T-helper 2 cell treated with Interferon-gamma antibody and Interleukin-4, amounts not matched to agents 5 μg/mL and 100 μg/mL, for 36 hours (primary cell): ENCODE data around the gene MTUS2.
"Not testable (repeated sequence)": the region's sequence is repeated elsewhere in the genome, so short reads cannot be mapped to it uniquely, and the experiment has no call there.

Experiments used
- DNase-seq: peaks from one replicate; pipeline ENCODE4 v3.0.0; 2021; ENCODE audit warnings: low spot score
- H3K27ac Mint-ChIP-seq: one replicate; pipeline ENCODE4 v1.8.0; 2021; ENCODE audit warnings: mild to moderate bottlenecking, mixed read lengths
- H3K27me3 Mint-ChIP-seq: one replicate; pipeline ENCODE4 v1.8.0; 2021; ENCODE audit warnings: low read depth, mixed read lengths
- H3K36me3 Mint-ChIP-seq: one replicate; pipeline ENCODE4 v1.8.0; 2021; ENCODE audit warnings: low read depth, mixed read lengths
- H3K4me1 Mint-ChIP-seq: one replicate; pipeline ENCODE4 v1.8.0; 2021; ENCODE audit warnings: low read depth, mixed read lengths
- H3K4me3 Mint-ChIP-seq: one replicate; pipeline ENCODE4 v1.8.0; 2022; ENCODE audit warnings: mild to moderate bottlenecking, moderate library complexity, mixed read lengths
- H3K9me3 Mint-ChIP-seq: one replicate; pipeline ENCODE4 v1.8.0; 2021; ENCODE audit warnings: mixed read lengths

MTUS2 gene

DNA sequence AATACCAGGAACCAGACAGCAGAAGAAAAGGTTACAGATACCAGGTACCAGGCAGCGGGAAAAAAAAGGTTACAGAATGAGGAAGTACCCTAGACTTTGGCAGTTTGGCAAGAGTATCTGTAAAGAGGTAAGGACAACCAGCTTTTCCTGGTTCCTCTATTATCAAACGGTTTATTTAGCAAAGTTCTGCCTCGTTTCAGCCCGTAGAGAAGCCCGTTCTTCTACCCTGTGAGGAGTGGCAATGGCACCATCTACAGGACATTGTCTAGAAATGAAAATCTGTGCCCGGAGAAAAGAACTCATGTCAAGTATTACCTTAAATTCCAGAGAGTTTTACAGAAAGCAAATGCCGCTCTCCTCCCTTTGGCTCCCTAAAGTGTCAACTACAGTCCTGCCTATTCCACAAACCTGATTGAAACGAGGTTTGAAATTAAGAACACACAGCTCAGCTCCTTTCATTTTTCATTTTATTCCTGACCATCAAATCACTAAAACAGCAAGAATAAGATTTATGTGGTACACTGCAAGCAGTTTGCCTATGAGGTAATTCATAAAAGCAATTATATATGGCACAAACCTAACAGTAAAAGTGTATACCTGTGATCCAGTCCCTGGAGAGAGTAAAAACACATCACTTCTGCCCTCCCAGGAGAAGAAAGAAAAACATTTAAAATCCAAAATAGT, 549.1 kb downstream of the MTUS2 start:
- Mint-ChIP-seq H3K4me3 (no peak overlapping the region), H3K27me3 (no peaks in the 10 kb centered on the region), H3K4me1 (no peaks in the 10 kb centered on the region), H3K36me3 (no peaks in the 10 kb centered on the region), H3K9me3 (no peaks in the 10 kb centered on the region), H3K27ac (no peak overlapping the region)
- DNase-seq, result no peak

GRCh38 chr13:29379281-29379680, 559.1 kb downstream of the MTUS2 start:
- Mint-ChIP-seq H3K4me3 (no peak overlapping the region), H3K9me3 (peaks cover 10% of the 10 kb centered on the region), H3K27me3 (peaks cover 2% of the 10 kb centered on the region), H3K27ac (no peak overlapping the region), H3K4me1 (no peaks in the 10 kb centered on the region), H3K36me3 (no peaks in the 10 kb centered on the region)
- DNase-seq, result no peak

DNA sequence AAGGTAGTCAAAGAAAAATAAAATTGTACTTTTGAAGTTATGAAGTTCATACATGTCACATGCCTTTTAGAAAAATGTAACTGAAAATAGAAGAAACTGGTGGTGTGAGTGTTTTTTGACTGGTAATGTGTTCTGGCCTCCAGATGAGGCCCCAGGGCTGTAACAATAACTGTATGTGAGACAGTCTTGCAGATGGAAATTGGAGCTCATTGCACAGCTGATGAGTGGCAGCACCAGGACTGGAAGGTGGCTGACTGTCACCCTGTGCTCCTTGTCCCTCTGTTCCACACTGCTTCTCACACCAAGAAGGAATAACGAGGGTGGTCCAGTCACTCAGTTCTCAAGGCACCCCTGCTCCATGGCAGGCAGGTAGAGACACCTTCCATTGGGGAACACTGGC, 559.7 kb downstream of the MTUS2 start:
- Mint-ChIP-seq H3K9me3 (peaks cover 10% of the 10 kb centered on the region), H3K36me3 (no peaks in the 10 kb centered on the region), H3K27me3 (peaks cover 2% of the 10 kb centered on the region), H3K27ac (no peak overlapping the region), H3K4me3 (no peak overlapping the region), H3K4me1 (no peaks in the 10 kb centered on the region)
- no peak for DNase-seq

- Mint-ChIP-seq H3K27me3 (peaks cover under 1% of the 10 kb centered on the region), H3K4me1 (no peaks in the 10 kb centered on the region), H3K27ac (no peak overlapping the region), H3K4me3 (no peak overlapping the region), H3K9me3 (peaks cover 10% of the 10 kb centered on the region), H3K36me3 (no peaks in the 10 kb centered on the region)
- DNase-seq, result no peak
Measured at GRCh38 chr13:29382021-29382420, 561.9 kb downstream of the MTUS2 start.

DNA sequence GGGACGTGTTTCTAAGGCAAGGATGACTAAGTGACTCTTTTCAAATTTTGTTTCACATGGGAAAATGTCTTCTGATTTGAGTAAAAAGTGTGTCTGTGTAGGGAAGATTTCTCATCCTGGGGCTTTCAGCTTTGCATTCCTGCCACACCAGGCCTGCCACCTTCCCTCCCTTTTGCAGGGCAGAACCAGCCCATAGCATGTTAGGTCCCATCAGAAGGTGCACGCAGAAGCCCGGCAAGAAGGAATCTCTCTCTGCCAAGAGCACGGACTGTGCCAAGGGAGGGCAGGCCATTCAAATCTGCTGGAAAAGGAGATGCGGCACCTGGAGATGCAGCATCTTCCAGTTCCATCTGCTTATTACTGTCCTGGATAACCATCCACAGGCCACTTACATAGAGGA, 563.3 kb downstream of the MTUS2 start:
- Mint-ChIP-seq H3K4me1 (no peaks in the 10 kb centered on the region), H3K27ac (no peak overlapping the region), H3K27me3 (no peaks in the 10 kb centered on the region), H3K9me3 (peaks cover 10% of the 10 kb centered on the region), H3K4me3 (no peak overlapping the region), H3K36me3 (no peaks in the 10 kb centered on the region)
- DNase-seq, result no peak

GRCh38 chr13:29384466-29384865, 564.3 kb downstream of the MTUS2 start:
- no peak for DNase-seq
- Mint-ChIP-seq H3K4me3 (no peak overlapping the region), H3K36me3 (no peaks in the 10 kb centered on the region), H3K27me3 (no peaks in the 10 kb centered on the region), H3K4me1 (no peaks in the 10 kb centered on the region), H3K9me3 (peaks cover 2% of the 10 kb centered on the region), H3K27ac (no peak overlapping the region)

GRCh38 chr13:29384871-29385270, 564.7 kb downstream of the MTUS2 start:
- no peaks in the 10 kb centered on the region for H3K27me3 Mint-ChIP-seq
- no peak overlapping the region for H3K27ac Mint-ChIP-seq
- no peak overlapping the region for H3K4me3 Mint-ChIP-seq
- H3K4me1 Mint-ChIP-seq, result no peaks in the 10 kb centered on the region
- H3K36me3 Mint-ChIP-seq, result no peaks in the 10 kb centered on the region
- no peaks in the 10 kb centered on the region for H3K9me3 Mint-ChIP-seq
- no peak for DNase-seq

DNA sequence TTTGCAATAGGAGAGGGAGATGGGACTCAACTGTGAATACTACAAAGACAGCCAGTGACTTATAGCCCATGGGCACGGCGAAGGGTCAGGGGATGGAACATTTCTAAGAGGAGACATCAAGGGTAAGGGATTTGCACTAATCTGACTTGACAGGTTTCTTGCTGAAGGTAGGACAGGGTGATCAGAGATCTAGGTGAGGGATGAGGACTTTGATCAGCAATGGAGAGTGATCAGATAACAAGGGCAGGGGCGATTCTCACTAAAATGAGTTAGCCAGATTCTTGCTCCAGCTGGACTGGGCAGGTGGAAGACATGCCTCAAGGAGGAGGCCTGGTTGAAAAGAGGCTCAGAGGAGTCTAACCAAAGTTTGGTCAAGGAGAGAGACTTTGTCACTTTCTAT, 566.1 kb downstream of the MTUS2 start:
- no peaks in the 10 kb centered on the region for H3K9me3 Mint-ChIP-seq

GRCh38 chr13:29390598-29390997, 570.5 kb downstream of the MTUS2 start:
- not testable (repeated sequence) for H3K4me3 Mint-ChIP-seq, H3K9me3 Mint-ChIP-seq, H3K27me3 Mint-ChIP-seq, DNase-seq, H3K4me1 Mint-ChIP-seq, H3K36me3 Mint-ChIP-seq, H3K27ac Mint-ChIP-seq

More for the DNA sequence above, 566.1 kb downstream of the MTUS2 start:
- no peak for DNase-seq
- no peak overlapping the region for H3K27ac Mint-ChIP-seq
- no peak overlapping the region for H3K4me3 Mint-ChIP-seq
- H3K4me1 Mint-ChIP-seq, result no peaks in the 10 kb centered on the region
- H3K36me3 Mint-ChIP-seq, result no peaks in the 10 kb centered on the region
- no peaks in the 10 kb centered on the region for H3K27me3 Mint-ChIP-seq

- H3K4me1 Mint-ChIP-seq, result no peaks in the 10 kb centered on the region
Measured at GRCh38 chr13:29396446-29396845, 576.3 kb downstream of the MTUS2 start.

GRCh38 chr13:29397265-29397664, 577.1 kb downstream of the MTUS2 start:
- Mint-ChIP-seq H3K27me3 (no peaks in the 10 kb centered on the region), H3K36me3 (no peaks in the 10 kb centered on the region), H3K4me1 (no peaks in the 10 kb centered on the region), H3K4me3 (no peak overlapping the region), H3K9me3 (no peaks in the 10 kb centered on the region), H3K27ac (no peak overlapping the region)
- no peak for DNase-seq

More at GRCh38 chr13:29396446-29396845, 576.3 kb downstream of the MTUS2 start:
- H3K9me3 Mint-ChIP-seq, result no peaks in the 10 kb centered on the region
- DNase-seq, result no peak
- no peak overlapping the region for H3K4me3 Mint-ChIP-seq
- no peaks in the 10 kb centered on the region for H3K36me3 Mint-ChIP-seq
- no peak overlapping the region for H3K27ac Mint-ChIP-seq
- no peaks in the 10 kb centered on the region for H3K27me3 Mint-ChIP-seq

GRCh38 chr13:29402166-29402636, 582.1 kb downstream of the MTUS2 start:
- DNase-seq, result no peak
- no peaks in the 10 kb centered on the region for H3K4me1 Mint-ChIP-seq
- no peaks in the 10 kb centered on the region for H3K9me3 Mint-ChIP-seq
- H3K27me3 Mint-ChIP-seq, result no peaks in the 10 kb centered on the region
- H3K27ac Mint-ChIP-seq, result no peak overlapping the region
- no peaks in the 10 kb centered on the region for H3K36me3 Mint-ChIP-seq
- H3K4me3 Mint-ChIP-seq, result no peak overlapping the region

GRCh38 chr13:29405401-29405800, 585.3 kb downstream of the MTUS2 start:
- no peaks in the 10 kb centered on the region for H3K4me1 Mint-ChIP-seq
- H3K27me3 Mint-ChIP-seq, result no peaks in the 10 kb centered on the region
- no peaks in the 10 kb centered on the region for H3K36me3 Mint-ChIP-seq
- DNase-seq, result no peak
- no peak overlapping the region for H3K4me3 Mint-ChIP-seq
- no peaks in the 10 kb centered on the region for H3K9me3 Mint-ChIP-seq
- no peak overlapping the region for H3K27ac Mint-ChIP-seq

- Mint-ChIP-seq H3K27me3 (no peaks in the 10 kb centered on the region), H3K36me3 (no peaks in the 10 kb centered on the region), H3K9me3 (peaks cover 9% of the 10 kb centered on the region), H3K4me1 (peaks cover 3% of the 10 kb centered on the region), H3K27ac (no peak overlapping the region), H3K4me3 (no peak overlapping the region)
- DNase-seq, result no peak
Measured at GRCh38 chr13:29411481-29411880, 591.3 kb downstream of the MTUS2 start.

GRCh38 chr13:29418026-29418425, 597.9 kb downstream of the MTUS2 start:
- peaks cover 9% of the 10 kb centered on the region for H3K27me3 Mint-ChIP-seq
- H3K4me1 Mint-ChIP-seq, result no peaks in the 10 kb centered on the region
- H3K27ac Mint-ChIP-seq, result no peak overlapping the region
- no peaks in the 10 kb centered on the region for H3K36me3 Mint-ChIP-seq
- no peak overlapping the region for H3K4me3 Mint-ChIP-seq
- peaks cover under 1% of the 10 kb centered on the region for H3K9me3 Mint-ChIP-seq
- no peak for DNase-seq
